22Rv1 (cell line): Measurements from ENCODE around the gene ZFHX3.

ENCODE experiments used
- H3K27ac ChIP-seq: fragments of 450-650 bp; 2 replicates; pipeline ENCODE4 v1.5.1; 2017
- CTCF ChIP-seq: fragments of 450-650 bp; IDR thresholded peaks from 2 replicates; pipeline ENCODE4 v1.5.1; 2017; ENCODE audit warnings: mild to moderate bottlenecking
- ZFX ChIP-seq: fragments of 450-650 bp; IDR thresholded peaks from 2 replicates; pipeline ENCODE4 v1.6.1; 2017; ENCODE audit warnings: antibody characterized with exemption, borderline replicate concordance

The ZFHX3 gene

GRCh38 chr16:72864130-72864833 is 183.6 kb downstream of the ZFHX3 start:
- no peak overlapping the region for H3K27ac ChIP-seq
- TF ChIP-seq ZFX (no peak), CTCF (no peak)

- no peak overlapping the region for H3K27ac ChIP-seq
- TF ChIP-seq CTCF (no peak), ZFX (no peak)
Measured at GRCh38 chr16:72862090-72862489, 185.8 kb downstream of the ZFHX3 start.

GRCh38 chr16:72860726-72861562 is 187.0 kb downstream of the ZFHX3 start:
- H3K27ac ChIP-seq: no peak overlapping the region
- TF ChIP-seq ZFX (no peak), CTCF (no peak)

GRCh38 chr16:72859581-72859980 is 188.3 kb downstream of the ZFHX3 start:
- no peak for TF ChIP-seq ZFX
- TF ChIP-seq CTCF: no peak
- H3K27ac ChIP-seq: no peak overlapping the region

GRCh38 chr16:72858665-72859493 is 189.0 kb downstream of the ZFHX3 start:
- no peak overlapping the region for H3K27ac ChIP-seq
- no peak for TF ChIP-seq ZFX
- TF ChIP-seq CTCF: no peak

- H3K27ac ChIP-seq: no peak overlapping the region
- no peak for TF ChIP-seq ZFX
- no peak for TF ChIP-seq CTCF
Measured at GRCh38 chr16:72857834-72858664, 189.9 kb downstream of the ZFHX3 start.
